Measurements from ENCODE around the gene MAP3K20. TPM values are rescaled to one million over a fixed set of nuclear protein-coding genes. Genes with fewer than 3 reads are reported as not detected.
A peak's percentile ranks its signal among the peaks of the same experiment; 100 is the strongest.

MAP3K20 gene
- total RNA-seq, 1 donor from 2014 or later, result 33.7 TPM

DNA sequence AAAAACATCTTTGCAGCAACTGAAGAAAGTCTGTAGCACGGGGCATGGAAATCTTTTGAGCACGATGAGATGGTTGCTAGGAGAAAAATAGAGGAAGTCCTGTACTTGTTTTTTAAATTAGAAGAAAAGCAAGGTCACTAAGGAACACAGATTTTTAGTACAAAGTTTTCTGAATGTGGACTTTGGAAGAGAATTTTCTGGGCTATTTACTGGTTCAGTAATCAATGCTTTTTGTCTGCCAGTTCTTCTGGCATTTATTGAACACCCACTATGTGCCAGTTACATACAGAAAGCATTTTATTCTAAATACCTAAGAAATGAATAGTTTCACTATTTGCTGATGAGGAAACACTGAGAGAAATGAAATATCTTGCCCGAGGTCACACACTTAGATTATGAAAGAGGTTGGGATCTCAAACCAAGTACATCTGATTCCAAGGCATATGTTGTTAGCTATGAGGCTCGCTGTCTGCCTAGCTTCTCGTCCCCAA, 15.6 kb upstream of the MAP3K20 start:
- H3K4me3 Mint-ChIP-seq, result no peak overlapping the region
- no peak for DNase-seq (ENCODE audit: low spot score in 2 of 2, unreplicated experiment in 2 of 2)

GRCh38 chr2:173062801-173063200, 12.8 kb upstream of the MAP3K20 start:
- no peaks in the 10 kb centered on the region for H3K4me1 Mint-ChIP-seq
- no peak for DNase-seq (ENCODE audit: low spot score in 2 of 2, unreplicated experiment in 2 of 2)

More for the DNA sequence above, 15.6 kb upstream of the MAP3K20 start:
- H3K27ac Mint-ChIP-seq, result no peak overlapping the region
- H3K27me3 Mint-ChIP-seq (ENCODE audit: low read depth), result no peaks in the 10 kb centered on the region
- TF ChIP-seq CTCF (IDR thresholded peaks at IDR 0.05; ENCODE audit: unreplicated experiment), result no peak
- H3K4me1 Mint-ChIP-seq, result no peaks in the 10 kb centered on the region
- H3K36me3 Mint-ChIP-seq, result no peaks in the 10 kb centered on the region
- H3K9me3 Mint-ChIP-seq, result peaks cover 6% of the 10 kb centered on the region

DNA sequence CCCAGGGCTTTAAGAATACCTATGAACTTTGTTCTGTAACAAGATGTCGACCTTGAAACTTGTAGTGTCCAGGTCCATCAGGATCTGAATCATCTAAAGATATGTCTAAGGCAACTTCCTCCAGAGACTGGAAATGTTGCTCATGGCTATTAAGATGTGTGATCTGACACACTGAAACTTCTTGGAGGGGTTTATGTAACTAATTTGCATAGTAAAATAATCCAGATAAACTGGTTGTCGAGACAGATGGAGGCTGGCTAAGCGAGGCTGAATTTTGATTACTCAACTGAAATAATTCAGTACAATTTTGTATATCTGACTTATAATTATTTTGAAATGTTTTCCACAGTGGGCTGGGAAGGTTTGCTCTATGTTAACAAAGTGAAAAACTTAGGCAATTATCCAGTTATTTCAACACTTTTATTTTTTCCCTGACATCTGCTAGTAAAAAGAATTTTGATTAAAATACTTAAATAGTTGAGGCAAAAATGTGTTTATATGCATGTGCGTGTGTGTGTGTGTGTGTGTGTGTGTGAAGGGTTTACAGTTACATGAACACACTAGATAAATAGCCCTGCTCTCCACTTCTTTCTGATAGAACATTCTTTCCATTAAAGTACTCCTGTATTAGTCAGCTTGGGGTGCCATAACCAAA, 11.4 kb upstream of the MAP3K20 start:
- DNase-seq (ENCODE audit: low spot score in 2 of 2, unreplicated experiment in 2 of 2), result no peak
- no peak for TF ChIP-seq CTCF (IDR thresholded peaks at IDR 0.05; ENCODE audit: unreplicated experiment)
- no peak overlapping the region for H3K27ac Mint-ChIP-seq
- H3K9me3 Mint-ChIP-seq, result peaks cover 3% of the 10 kb centered on the region
- H3K27me3 Mint-ChIP-seq (ENCODE audit: low read depth), result peaks cover 3% of the 10 kb centered on the region
- H3K36me3 Mint-ChIP-seq, result no peaks in the 10 kb centered on the region
- no peaks in the 10 kb centered on the region for H3K4me1 Mint-ChIP-seq
- H3K4me3 Mint-ChIP-seq, result no peak overlapping the region

More at GRCh38 chr2:173062801-173063200, 12.8 kb upstream of the MAP3K20 start:
- no peaks in the 10 kb centered on the region for H3K36me3 Mint-ChIP-seq
- H3K27ac Mint-ChIP-seq, result no peak overlapping the region
- peaks cover 6% of the 10 kb centered on the region for H3K9me3 Mint-ChIP-seq
- peaks cover 3% of the 10 kb centered on the region for H3K27me3 Mint-ChIP-seq (ENCODE audit: low read depth)
- no peak for TF ChIP-seq CTCF (IDR thresholded peaks at IDR 0.05; ENCODE audit: unreplicated experiment)
- H3K4me3 Mint-ChIP-seq, result no peak overlapping the region

DNA sequence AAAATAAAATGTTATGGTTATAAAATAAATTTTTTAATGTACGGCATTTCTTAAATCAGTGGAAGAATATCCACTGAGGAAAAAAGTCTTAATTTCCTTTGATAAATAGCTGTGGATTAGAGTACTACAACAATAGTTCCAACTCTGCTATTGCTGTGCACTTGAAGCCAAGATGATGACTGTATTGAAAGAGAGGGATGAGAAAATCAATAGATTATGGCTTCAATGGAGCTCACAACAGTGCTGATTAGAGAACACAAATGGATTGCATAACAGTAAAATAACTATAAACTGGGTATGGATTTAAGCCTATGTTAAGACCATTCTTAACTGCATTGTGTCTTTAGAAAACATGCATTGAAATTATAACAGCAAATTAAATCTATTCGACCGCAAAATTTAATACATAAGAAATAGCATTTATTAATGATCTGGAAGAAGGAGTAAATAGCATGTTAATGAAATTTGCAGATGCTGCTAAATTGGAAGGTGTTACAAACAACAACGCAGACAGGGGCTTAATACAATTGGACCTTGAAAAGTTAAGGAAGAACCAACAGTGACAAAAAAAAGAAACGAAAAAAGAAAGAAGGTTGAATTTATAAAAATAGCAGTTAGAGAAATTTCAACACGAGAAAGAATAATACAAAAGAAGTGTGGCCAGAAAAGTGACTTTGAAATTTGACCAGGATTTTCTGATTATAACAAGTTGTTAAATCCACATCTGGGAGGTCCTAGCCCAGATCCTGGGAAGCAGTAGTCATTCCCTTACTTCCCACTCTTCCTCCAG, 8.6 kb upstream of the MAP3K20 start:
- peaks cover 3% of the 10 kb centered on the region for H3K27me3 Mint-ChIP-seq (ENCODE audit: low read depth)
- DNase-seq (ENCODE audit: low spot score in 2 of 2, unreplicated experiment in 2 of 2), result no peak
- no peak overlapping the region for H3K27ac Mint-ChIP-seq
- TF ChIP-seq CTCF (IDR thresholded peaks at IDR 0.05; ENCODE audit: unreplicated experiment), result no peak
- no peaks in the 10 kb centered on the region for H3K4me1 Mint-ChIP-seq
- peaks cover 3% of the 10 kb centered on the region for H3K9me3 Mint-ChIP-seq
- H3K4me3 Mint-ChIP-seq, result no peak overlapping the region
- no peaks in the 10 kb centered on the region for H3K36me3 Mint-ChIP-seq

DNA sequence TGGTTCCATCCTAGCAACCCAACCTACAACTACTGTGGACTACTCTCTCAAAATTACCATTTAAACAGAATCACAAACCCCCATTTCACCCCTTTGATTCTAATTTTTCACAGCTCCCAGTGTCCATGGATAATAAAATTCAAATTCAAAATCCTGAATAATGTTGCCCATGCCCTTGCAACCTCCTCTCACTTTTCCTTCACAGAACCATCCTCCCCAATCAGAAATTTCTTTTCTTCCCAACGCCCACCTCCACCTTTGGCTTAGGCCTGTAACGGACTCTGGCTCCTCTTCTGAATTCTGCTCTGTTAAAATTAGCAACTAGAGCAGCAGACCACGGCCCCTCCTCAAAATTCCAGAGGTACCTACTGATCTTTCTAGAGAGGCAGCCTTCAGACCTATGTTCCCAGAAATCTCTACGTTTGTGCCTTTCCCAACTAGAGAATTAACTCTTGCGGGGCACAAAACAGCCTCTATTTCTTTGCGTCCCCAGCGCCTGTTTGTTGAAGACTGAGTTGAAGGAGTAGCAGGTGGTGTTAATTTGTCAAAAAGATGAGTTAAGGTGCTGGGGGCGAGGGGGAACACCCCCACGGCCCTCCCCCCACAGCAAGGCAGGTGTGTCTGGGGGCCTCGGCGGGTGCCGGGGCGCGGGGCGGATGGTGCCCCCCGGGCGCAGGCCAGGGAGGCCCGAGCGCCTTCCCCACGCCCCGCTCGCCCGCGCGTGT, 428 bp upstream of the MAP3K20 start:
- H3K36me3 Mint-ChIP-seq, result peaks cover under 1% of the 10 kb centered on the region
- peaks cover 24% of the 10 kb centered on the region for H3K4me1 Mint-ChIP-seq
- H3K27me3 Mint-ChIP-seq (ENCODE audit: low read depth), result no peaks in the 10 kb centered on the region
- H3K9me3 Mint-ChIP-seq, result no peaks in the 10 kb centered on the region
- no peak for DNase-seq (ENCODE audit: low spot score in 2 of 2, unreplicated experiment in 2 of 2)
- no peak for TF ChIP-seq CTCF (IDR thresholded peaks at IDR 0.05; ENCODE audit: unreplicated experiment)
- H3K4me3 Mint-ChIP-seq, result peak overlapping the region; percentile 78
- peak overlapping the region; percentile 85 for H3K27ac Mint-ChIP-seq

Measured in mesothelial cell of epicardium (in vitro differentiated cells).